ENCODE results near the gene PGF.

PGF gene

GRCh38 chr14:74977901-74978385, 22.5 kb upstream of the PGF start:
- DNase-seq: no peak

- no peak for DNase-seq
These were observed 21.9 kb upstream of the PGF start for GRCh38 chr14:74977164-74977900.

- no peak for DNase-seq
These were observed 21.1 kb upstream of the PGF start for GRCh38 chr14:74976264-74977113.

- DNase-seq: no peak
These were observed 19.8 kb upstream of the PGF start for GRCh38 chr14:74975059-74975810.

GRCh38 chr14:74974364-74975058, 19.1 kb upstream of the PGF start:
- no peak for DNase-seq

- DNase-seq: no peak
These were observed 18.5 kb upstream of the PGF start for GRCh38 chr14:74973905-74974363.

GRCh38 chr14:74973003-74973653, 17.7 kb upstream of the PGF start:
- no peak for DNase-seq

GRCh38 chr14:74968811-74969210, 13.4 kb upstream of the PGF start:
- DNase-seq: no peak

GRCh38 chr14:74965486-74966153, 10.2 kb upstream of the PGF start:
- DNase-seq: no peak

- DNase-seq: no peak
These were observed 9.5 kb upstream of the PGF start for GRCh38 chr14:74964787-74965485.

GRCh38 chr14:74963705-74964271, 8.4 kb upstream of the PGF start:
- DNase-seq: no peak

GRCh38 chr14:74963178-74963704, 7.8 kb upstream of the PGF start:
- no peak for DNase-seq

GRCh38 chr14:74962493-74962892, 7.1 kb upstream of the PGF start:
- peak; percentile 70 to 77 for DNase-seq

- no peak for DNase-seq
These were observed 6.6 kb upstream of the PGF start for GRCh38 chr14:74962046-74962445.

GRCh38 chr14:74961238-74961911, 6.0 kb upstream of the PGF start:
- DNase-seq: no peak

- no peak for DNase-seq
These were observed 5.3 kb upstream of the PGF start for GRCh38 chr14:74960736-74961135.

- DNase-seq: no peak
These were observed 4.3 kb upstream of the PGF start for GRCh38 chr14:74959596-74960180.

GRCh38 chr14:74956280-74957072, 1.1 kb upstream of the PGF start:
- DNase-seq: no peak

- DNase-seq: no peak
These were observed 556 bp upstream of the PGF start for GRCh38 chr14:74956027-74956279.
